ENCODE data around the gene SMARCA5.

Gene SMARCA5

DNA sequence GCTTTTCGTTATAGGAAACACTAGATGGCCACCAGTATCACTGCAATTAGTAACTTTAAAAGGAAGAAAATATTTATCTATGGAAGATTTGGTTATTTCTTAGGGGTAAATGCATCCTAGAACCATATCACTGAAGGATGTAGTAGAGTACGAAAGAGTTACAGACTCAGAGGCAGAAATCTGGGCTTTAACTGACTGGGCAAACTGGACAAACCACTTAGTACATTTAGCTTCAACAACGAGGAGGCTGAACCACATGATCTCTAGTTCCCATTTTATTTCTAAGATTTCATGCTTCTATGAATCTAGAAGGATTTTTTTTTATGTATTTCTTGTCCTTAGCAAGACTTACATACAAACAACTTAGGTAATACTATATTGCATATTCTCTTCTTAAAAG, 93.0 kb downstream of the SMARCA5 start:
- Histone ChIP-seq H3K27me3 (ENCODE audit: control insufficient read depth, insufficient read depth, low read length) (no peaks in the 10 kb centered on the region), H2AFZ (no peak overlapping the region), H3K9me3 (ENCODE audit: control insufficient read depth, low read length) (no peaks in the 10 kb centered on the region), H3K4me2 (ENCODE audit: low read length) (no peak overlapping the region), H3K4me3 (ENCODE audit: low read depth, low read length) (no peak overlapping the region), H3K4me1 (no peaks in the 10 kb centered on the region), H3K36me3 (ENCODE audit: control insufficient read depth, insufficient read depth, low read length) (no peaks in the 10 kb centered on the region), H3K27ac (no peak overlapping the region), H3K9ac (no peak overlapping the region), H3K79me2 (no peaks in the 10 kb centered on the region)
- TF ChIP-seq, protein P1, sequence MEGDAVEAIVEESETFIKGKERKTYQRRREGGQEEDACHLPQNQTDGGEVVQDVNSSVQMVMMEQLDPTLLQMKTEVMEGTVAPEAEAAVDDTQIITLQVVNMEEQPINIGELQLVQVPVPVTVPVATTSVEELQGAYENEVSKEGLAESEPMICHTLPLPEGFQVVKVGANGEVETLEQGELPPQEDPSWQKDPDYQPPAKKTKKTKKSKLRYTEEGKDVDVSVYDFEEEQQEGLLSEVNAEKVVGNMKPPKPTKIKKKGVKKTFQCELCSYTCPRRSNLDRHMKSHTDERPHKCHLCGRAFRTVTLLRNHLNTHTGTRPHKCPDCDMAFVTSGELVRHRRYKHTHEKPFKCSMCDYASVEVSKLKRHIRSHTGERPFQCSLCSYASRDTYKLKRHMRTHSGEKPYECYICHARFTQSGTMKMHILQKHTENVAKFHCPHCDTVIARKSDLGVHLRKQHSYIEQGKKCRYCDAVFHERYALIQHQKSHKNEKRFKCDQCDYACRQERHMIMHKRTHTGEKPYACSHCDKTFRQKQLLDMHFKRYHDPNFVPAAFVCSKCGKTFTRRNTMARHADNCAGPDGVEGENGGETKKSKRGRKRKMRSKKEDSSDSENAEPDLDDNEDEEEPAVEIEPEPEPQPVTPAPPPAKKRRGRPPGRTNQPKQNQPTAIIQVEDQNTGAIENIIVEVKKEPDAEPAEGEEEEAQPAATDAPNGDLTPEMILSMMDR (IDR thresholded peaks at IDR 0.05), result no peak

Measured in parathyroid adenoma (tissue), 2 donors.